Measurements from ENCODE around the gene HS6ST2.

The HS6ST2 gene

GRCh38 chrX:132612821-132613564 lies 345.4 kb downstream of the HS6ST2 start:
- Histone ChIP-seq H3K4me2 (ENCODE audit: insufficient read depth, low read length) (no peak overlapping the region), H3K9ac (ENCODE audit: low read depth, low read length) (no peak overlapping the region), H3K36me3 (ENCODE audit: insufficient read depth, low read length) (no peaks in the 10 kb centered on the region), H3K4me3 (ENCODE audit: low read depth in 1 of 2, low read length in 2 of 2) (no peak overlapping the region), H3K4me1 (ENCODE audit: insufficient read depth, low read length) (no peaks in the 10 kb centered on the region), H2AFZ (ENCODE audit: low read depth, low read length) (no peak overlapping the region), H3K27ac (ENCODE audit: low read length) (no peak overlapping the region), H4K20me1 (ENCODE audit: insufficient read depth, low read length) (no peaks in the 10 kb centered on the region), H3K27me3 (ENCODE audit: insufficient read depth, low read length, poor library complexity) (no peaks in the 10 kb centered on the region), H3K9me3 (ENCODE audit: insufficient read depth, low read length, severe bottlenecking) (no peaks in the 10 kb centered on the region), H3K79me2 (ENCODE audit: insufficient read depth, low read length) (no peaks in the 10 kb centered on the region)
- DNase-seq (peak; percentile 46), ATAC-seq (ENCODE audit: insufficient read depth, low read depth) (peak; percentile 73)
- TF ChIP-seq CTCF (IDR thresholded peaks at IDR 0.05; ENCODE audit: borderline replicate concordance, extremely low read depth, low read length, poor library complexity, severe bottlenecking) (peak; percentile 77), EZH2 (IDR thresholded peaks at IDR 0.05; ENCODE audit: borderline replicate concordance, low read depth, low read length, severe bottlenecking) (no peak)

GRCh38 chrX:132610536-132610935 lies 347.9 kb downstream of the HS6ST2 start:
- no peak for TF ChIP-seq EZH2 (IDR thresholded peaks at IDR 0.05; ENCODE audit: borderline replicate concordance, low read depth, low read length, severe bottlenecking)
- TF ChIP-seq CTCF (IDR thresholded peaks at IDR 0.05; ENCODE audit: borderline replicate concordance, extremely low read depth, low read length, poor library complexity, severe bottlenecking): no peak
- ATAC-seq (ENCODE audit: insufficient read depth, low read depth): no peak

GRCh38 chrX:132609362-132609848 lies 349.0 kb downstream of the HS6ST2 start:
- DNase-seq (no peak), ATAC-seq (ENCODE audit: insufficient read depth, low read depth) (no peak)
- TF ChIP-seq EZH2 (IDR thresholded peaks at IDR 0.05; ENCODE audit: borderline replicate concordance, low read depth, low read length, severe bottlenecking) (no peak), CTCF (IDR thresholded peaks at IDR 0.05; ENCODE audit: borderline replicate concordance, extremely low read depth, low read length, poor library complexity, severe bottlenecking) (no peak)
- no peaks in the 10 kb centered on the region for H4K20me1 ChIP-seq (ENCODE audit: insufficient read depth, low read length)
- H3K27me3 ChIP-seq (ENCODE audit: insufficient read depth, low read length, poor library complexity): no peaks in the 10 kb centered on the region
- no peak overlapping the region for H3K9ac ChIP-seq (ENCODE audit: low read depth, low read length)
- no peaks in the 10 kb centered on the region for H3K9me3 ChIP-seq (ENCODE audit: insufficient read depth, low read length, severe bottlenecking)
- H2AFZ ChIP-seq (ENCODE audit: low read depth, low read length): no peak overlapping the region
- no peak overlapping the region for H3K27ac ChIP-seq (ENCODE audit: low read length)
- no peaks in the 10 kb centered on the region for H3K4me1 ChIP-seq (ENCODE audit: insufficient read depth, low read length)
- no peak overlapping the region for H3K4me3 ChIP-seq (ENCODE audit: low read depth in 1 of 2, low read length in 2 of 2)
- no peaks in the 10 kb centered on the region for H3K79me2 ChIP-seq (ENCODE audit: insufficient read depth, low read length)
- H3K36me3 ChIP-seq (ENCODE audit: insufficient read depth, low read length): no peaks in the 10 kb centered on the region
- no peak overlapping the region for H3K4me2 ChIP-seq (ENCODE audit: insufficient read depth, low read length)

More at GRCh38 chrX:132610536-132610935, 347.9 kb downstream of the HS6ST2 start:
- no peak overlapping the region for H3K4me3 ChIP-seq (ENCODE audit: low read depth in 1 of 2, low read length in 2 of 2)
- no peak overlapping the region for H3K4me2 ChIP-seq (ENCODE audit: insufficient read depth, low read length)
- no peaks in the 10 kb centered on the region for H4K20me1 ChIP-seq (ENCODE audit: insufficient read depth, low read length)
- no peaks in the 10 kb centered on the region for H3K79me2 ChIP-seq (ENCODE audit: insufficient read depth, low read length)
- H2AFZ ChIP-seq (ENCODE audit: low read depth, low read length): no peak overlapping the region
- H3K9me3 ChIP-seq (ENCODE audit: insufficient read depth, low read length, severe bottlenecking): no peaks in the 10 kb centered on the region
- no peak overlapping the region for H3K27ac ChIP-seq (ENCODE audit: low read length)
- DNase-seq: no peak
- H3K9ac ChIP-seq (ENCODE audit: low read depth, low read length): no peak overlapping the region
- no peaks in the 10 kb centered on the region for H3K4me1 ChIP-seq (ENCODE audit: insufficient read depth, low read length)
- no peaks in the 10 kb centered on the region for H3K27me3 ChIP-seq (ENCODE audit: insufficient read depth, low read length, poor library complexity)
- no peaks in the 10 kb centered on the region for H3K36me3 ChIP-seq (ENCODE audit: insufficient read depth, low read length)
